Activated CD4-positive, alpha-beta memory T cell treated with anti-CD3 and anti-CD28 coated beads for 36 hours (primary cell): ENCODE results near the gene PRR29. TPM values are rescaled to one million over a fixed set of nuclear protein-coding genes. Genes with fewer than 3 reads are reported as not detected.
"Not testable (repeated sequence)": the region's sequence is repeated elsewhere in the genome, so short reads cannot be mapped to it uniquely, and the experiment has no call there.

Source experiments
- CTCF ChIA-PET: fragments of 350-600 bp; sonication (Branson Sonifier 250); formaldehyde crosslinking; loops from one replicate; lab custom pipeline; 2021; ENCODE audit warnings: antibody characterized with exemption, inconsistent platforms; lab: Charles Lee
- POLR2A ChIA-PET: fragments of 350-600 bp; sonication (Branson Sonifier 250); formaldehyde crosslinking; loops from one replicate; lab custom pipeline; 2021; ENCODE audit warnings: antibody characterized with exemption; lab: Charles Lee
- DNase-seq: peaks from one replicate; pipeline ENCODE4 v3.0.0-alpha.2; 2020
- H3K27ac Mint-ChIP-seq: one replicate; pipeline ENCODE4 v1.8.0; 2021; ENCODE audit warnings: mixed read lengths
- H3K27me3 Mint-ChIP-seq: one replicate; pipeline ENCODE4 v1.8.0; 2021; ENCODE audit warnings: mixed read lengths
- H3K36me3 Mint-ChIP-seq: one replicate; pipeline ENCODE4 v1.8.0; 2021; ENCODE audit warnings: mixed read lengths
- H3K4me1 Mint-ChIP-seq: one replicate; pipeline ENCODE4 v1.8.0; 2021; ENCODE audit warnings: low read depth, mixed read lengths
- H3K4me3 Mint-ChIP-seq: one replicate; pipeline ENCODE4 v1.8.0; 2021; ENCODE audit warnings: mild to moderate bottlenecking, mixed read lengths
- H3K9me3 Mint-ChIP-seq: one replicate; pipeline ENCODE4 v1.8.0; 2021; ENCODE audit warnings: mixed read lengths
- intact Hi-C: fragments of 100-400 bp; cut with micrococcal nuclease; formaldehyde crosslinking; loops from one replicate; pipeline ENCODE4 v1.15.1; 2023
- total RNA-seq, 2 experiments: library from RNA; stranded (reverse); gene quantifications; one replicate each; pipeline ENCODE4 v1.2.3, GENCODE V29; 2021

The PRR29 gene
- total RNA-seq, 2 experiments from 2014 or later: 2.0 to 3.4 TPM

- H3K27me3 Mint-ChIP-seq, H3K4me3 Mint-ChIP-seq, H3K9me3 Mint-ChIP-seq, intact Hi-C loops: not testable (repeated sequence)
- peaks cover 53% of the 10 kb centered on the region for H3K4me1 Mint-ChIP-seq
- DNase-seq: peak; percentile 6
- H3K27ac Mint-ChIP-seq: peak overlapping the region; percentile 45
- POLR2A ChIA-PET: interaction anchor here (0.6 kb wide), 1 partner anchor 21 kb away, joined by 3 read pairs; no protein-coding TSS in a partner anchor
- peaks cover 20% of the 10 kb centered on the region for H3K36me3 Mint-ChIP-seq
- CTCF ChIA-PET: interaction anchor here (1.4 to 3.7 kb wide), 4 partner anchors 10 to 19 kb away, joined by 3 to 16 read pairs (median 8); no protein-coding TSS in a partner anchor
Observed at GRCh38 chr17:64007089-64007837, 9.1 kb downstream of the PRR29 start.

GRCh38 chr17:64007838-64008282, 9.7 kb downstream of the PRR29 start:
- CTCF ChIA-PET: interaction anchor here (1.9 to 3.7 kb wide), 3 partner anchors 9 to 17 kb away, joined by 8 to 16 read pairs (median 9); no protein-coding TSS in a partner anchor
- Mint-ChIP-seq H3K4me1 (peaks cover 55% of the 10 kb centered on the region), H3K27ac (peak overlapping the region; percentile 45), H3K4me3 (no peak overlapping the region), H3K27me3 (no peaks in the 10 kb centered on the region), H3K9me3 (no peaks in the 10 kb centered on the region), H3K36me3 (peaks cover 20% of the 10 kb centered on the region)
- intact Hi-C loops: no loop called here
- peak; percentile 6 for DNase-seq
- POLR2A ChIA-PET: no interaction called here

GRCh38 chr17:64008346-64008745, 10.2 kb downstream of the PRR29 start:
- CTCF ChIA-PET: interaction anchor here (1.9 kb wide), 1 partner anchor 17 kb away, joined by 8 read pairs; no protein-coding TSS in a partner anchor
- no peak for DNase-seq
- peaks cover 20% of the 10 kb centered on the region for H3K36me3 Mint-ChIP-seq
- POLR2A ChIA-PET: no interaction called here
- no peaks in the 10 kb centered on the region for H3K9me3 Mint-ChIP-seq
- H3K27me3 Mint-ChIP-seq: no peaks in the 10 kb centered on the region
- no peak overlapping the region for H3K4me3 Mint-ChIP-seq
- peaks cover 57% of the 10 kb centered on the region for H3K4me1 Mint-ChIP-seq
- peak overlapping the region; percentile 45 for H3K27ac Mint-ChIP-seq
- intact Hi-C loops: no loop called here

GRCh38 chr17:64008830-64009229, 10.7 kb downstream of the PRR29 start:
- Mint-ChIP-seq H3K27ac (peak overlapping the region; percentile 40), H3K36me3 (peaks cover 20% of the 10 kb centered on the region)

GRCh38 chr17:64009571-64010402, 11.6 kb downstream of the PRR29 start:
- DNase-seq: no peak
- no peak overlapping the region for H3K4me3 Mint-ChIP-seq
- peak overlapping the region; percentile 49 for H3K27ac Mint-ChIP-seq
- intact Hi-C loops: no loop called here
- peaks cover 16% of the 10 kb centered on the region for H3K36me3 Mint-ChIP-seq
- peaks cover 69% of the 10 kb centered on the region for H3K4me1 Mint-ChIP-seq
- no peaks in the 10 kb centered on the region for H3K27me3 Mint-ChIP-seq
- ChIA-PET CTCF (interaction anchor here (0.5 to 1.7 kb wide), 4 partner anchors 11 to 123 kb away, joined by 3 to 5 read pairs (median 4); partner anchors contain the start of gene ICAM2), POLR2A (interaction anchor here (0.6 kb wide), 1 partner anchor 14 kb away, joined by 4 read pairs; no protein-coding TSS in a partner anchor)
- H3K9me3 Mint-ChIP-seq: no peaks in the 10 kb centered on the region

More at GRCh38 chr17:64008830-64009229, 10.7 kb downstream of the PRR29 start:
- CTCF ChIA-PET: interaction anchor here (1.4 kb wide), 1 partner anchor 17 kb away, joined by 5 read pairs; no protein-coding TSS in a partner anchor
- Mint-ChIP-seq H3K9me3 (no peaks in the 10 kb centered on the region), H3K27me3 (no peaks in the 10 kb centered on the region), H3K4me3 (no peak overlapping the region), H3K4me1 (peaks cover 60% of the 10 kb centered on the region)
- no peak for DNase-seq
- POLR2A ChIA-PET: no interaction called here
- intact Hi-C loops: no loop called here

- H3K36me3 Mint-ChIP-seq: peaks cover 14% of the 10 kb centered on the region
- H3K9me3 Mint-ChIP-seq: no peaks in the 10 kb centered on the region
- H3K27ac Mint-ChIP-seq: peak overlapping the region; percentile 85
- intact Hi-C loops: loop anchor here (5.0 kb wide), 1 partner anchor 173 kb away; the partner anchor contains the start of gene SMARCD2
- no peak for DNase-seq
- no peaks in the 10 kb centered on the region for H3K27me3 Mint-ChIP-seq
- ChIA-PET POLR2A (interaction anchor here (2.6 kb wide), 1 partner anchor 115 kb away, joined by 17 read pairs; the partner anchor contains the start of gene ERN1), CTCF (no interaction called here)
- peak overlapping the region; percentile 75 for H3K4me3 Mint-ChIP-seq
- H3K4me1 Mint-ChIP-seq: peaks cover 60% of the 10 kb centered on the region
Observed at GRCh38 chr17:64015447-64015846, 17.3 kb downstream of the PRR29 start.

GRCh38 chr17:64016231-64016784, 18.2 kb downstream of the PRR29 start:
- no peaks in the 10 kb centered on the region for H3K27me3 Mint-ChIP-seq
- CTCF ChIA-PET: interaction anchor here (0.9 to 5.2 kb wide), 16 partner anchors 9 to 137 kb away, joined by 3 to 54 read pairs (median 6); no protein-coding TSS in a partner anchor
- intact Hi-C loops: loop anchor here (1.0 to 5.0 kb wide), 2 partner anchors 66 to 174 kb away; partner anchors contain the start of gene SMARCD2
- peak overlapping the region; percentile 69 for H3K4me3 Mint-ChIP-seq
- H3K36me3 Mint-ChIP-seq: peaks cover 9% of the 10 kb centered on the region
- H3K9me3 Mint-ChIP-seq: no peaks in the 10 kb centered on the region
- peak overlapping the region; percentile 85 for H3K27ac Mint-ChIP-seq
- no peak for DNase-seq
- POLR2A ChIA-PET: interaction anchor here (1.2 to 2.6 kb wide), 4 partner anchors 9 to 129 kb away, joined by 3 to 17 read pairs (median 6); partner anchors contain the start of gene ERN1
- H3K4me1 Mint-ChIP-seq: peaks cover 57% of the 10 kb centered on the region

GRCh38 chr17:64016974-64017373, 18.8 kb downstream of the PRR29 start:
- H3K27ac Mint-ChIP-seq: peak overlapping the region; percentile 85
- CTCF ChIA-PET: interaction anchor here (0.7 to 5.2 kb wide), 19 partner anchors 8 to 177 kb away, joined by 3 to 54 read pairs (median 5); no protein-coding TSS in a partner anchor
- H3K4me1 Mint-ChIP-seq: peaks cover 54% of the 10 kb centered on the region
- DNase-seq: no peak
- intact Hi-C loops: loop anchor here (1.0 to 5.0 kb wide), 2 partner anchors 65 to 175 kb away; partner anchors contain the start of gene SMARCD2
- POLR2A ChIA-PET: interaction anchor here (1.2 to 2.6 kb wide), 4 partner anchors 9 to 129 kb away, joined by 3 to 17 read pairs (median 6); partner anchors contain the start of gene ERN1
- peak overlapping the region; percentile 69 for H3K4me3 Mint-ChIP-seq
- no peaks in the 10 kb centered on the region for H3K9me3 Mint-ChIP-seq
- peaks cover 4% of the 10 kb centered on the region for H3K36me3 Mint-ChIP-seq
- no peaks in the 10 kb centered on the region for H3K27me3 Mint-ChIP-seq

- Mint-ChIP-seq H3K4me1 (peaks cover 58% of the 10 kb centered on the region), H3K9me3 (no peaks in the 10 kb centered on the region), H3K36me3 (peaks cover 4% of the 10 kb centered on the region), H3K27ac (peak overlapping the region; percentile 85), H3K4me3 (peak overlapping the region; percentile 81), H3K27me3 (no peaks in the 10 kb centered on the region)
- intact Hi-C loops: loop anchor here (5.0 kb wide), 1 partner anchor 175 kb away; the partner anchor contains the start of gene SMARCD2
- no peak for DNase-seq
- CTCF ChIA-PET: interaction anchor here (0.7 to 5.2 kb wide), 17 partner anchors 8 to 176 kb away, joined by 3 to 54 read pairs (median 6); no protein-coding TSS in a partner anchor
- POLR2A ChIA-PET: interaction anchor here (1.1 to 2.6 kb wide), 4 partner anchors 11 to 128 kb away, joined by 3 to 17 read pairs (median 5); partner anchors contain the start of gene ERN1
Observed at GRCh38 chr17:64017381-64017980, 19.3 kb downstream of the PRR29 start.

GRCh38 chr17:64019551-64019961, 21.4 kb downstream of the PRR29 start:
- H3K4me3 Mint-ChIP-seq: peak overlapping the region; percentile 93
- H3K9me3 Mint-ChIP-seq, H3K27me3 Mint-ChIP-seq, H3K36me3 Mint-ChIP-seq: not testable (repeated sequence)
- H3K4me1 Mint-ChIP-seq: peaks cover 64% of the 10 kb centered on the region
- H3K27ac Mint-ChIP-seq: peak overlapping the region; percentile 98
- intact Hi-C loops: loop anchor here (5.0 kb wide), 1 partner anchor 177 kb away; the partner anchor contains the start of gene SMARCD2
- CTCF ChIA-PET: interaction anchor here (0.7 to 14.4 kb wide), 10 partner anchors 9 to 126 kb away, joined by 4 to 583 read pairs (median 5); partner anchors contain the start of genes ERN1 and GH1
- peak; percentile 32 for DNase-seq
- POLR2A ChIA-PET: interaction anchor here (0.9 to 7.5 kb wide), 13 partner anchors 9 to 486 kb away, joined by 3 to 85 read pairs (median 5); partner anchors contain the start of genes ERN1 and TEX2
